Iris pigment epithelial cell (primary cell): ENCODE measurements around the gene DIP2C.

ENCODE experiments used
- DNase-seq: peaks from one replicate; pipeline ENCODE4 v3.0.0-alpha.2; 2011; ENCODE audit warnings: low read depth

The DIP2C gene

GRCh38 chr10:299969-300368 is 389.5 kb downstream of the DIP2C start:
- DNase-seq: no peak

GRCh38 chr10:299512-299911 is 390.0 kb downstream of the DIP2C start:
- DNase-seq: no peak

GRCh38 chr10:298033-298432 is 391.4 kb downstream of the DIP2C start:
- no peak for DNase-seq

- DNase-seq: peak; percentile 32
Measured at GRCh38 chr10:297567-297966, 391.9 kb downstream of the DIP2C start.

GRCh38 chr10:293636-294035 is 395.8 kb downstream of the DIP2C start:
- no peak for DNase-seq

GRCh38 chr10:290026-290725 is 399.3 kb downstream of the DIP2C start:
- no peak for DNase-seq

GRCh38 chr10:289581-289980 is 399.9 kb downstream of the DIP2C start:
- DNase-seq: no peak

- DNase-seq: no peak
Measured at GRCh38 chr10:288316-289200, 400.9 kb downstream of the DIP2C start.

- no peak for DNase-seq
Measured at GRCh38 chr10:287814-288213, 401.7 kb downstream of the DIP2C start.

GRCh38 chr10:287026-287709 is 402.3 kb downstream of the DIP2C start:
- peak; percentile 42 for DNase-seq

- no peak for DNase-seq
Measured at GRCh38 chr10:285216-285615, 404.3 kb downstream of the DIP2C start.

GRCh38 chr10:283916-284356 is 405.5 kb downstream of the DIP2C start:
- DNase-seq: no peak

GRCh38 chr10:283140-283479 is 406.4 kb downstream of the DIP2C start:
- DNase-seq: no peak

GRCh38 chr10:282294-283139 is 407.0 kb downstream of the DIP2C start:
- DNase-seq: peak; percentile 67

GRCh38 chr10:279655-280054 is 409.8 kb downstream of the DIP2C start:
- DNase-seq: no peak

- no peak for DNase-seq
Measured at GRCh38 chr10:279232-279631, 410.2 kb downstream of the DIP2C start.

GRCh38 chr10:278707-279106 is 410.8 kb downstream of the DIP2C start:
- no peak for DNase-seq

GRCh38 chr10:277963-278362 is 411.5 kb downstream of the DIP2C start:
- DNase-seq: no peak

- DNase-seq: no peak
Measured at GRCh38 chr10:275680-276079, 413.8 kb downstream of the DIP2C start.

- DNase-seq: no peak
Measured at GRCh38 chr10:274866-275265, 414.6 kb downstream of the DIP2C start.

- no peak for DNase-seq
Measured at GRCh38 chr10:273088-273487, 416.4 kb downstream of the DIP2C start.

GRCh38 chr10:271722-272121 is 417.7 kb downstream of the DIP2C start:
- DNase-seq: no peak
